Naive B cell (primary cell): ENCODE measurements around the gene OR4C11. TPM values are rescaled to one million over a fixed set of nuclear protein-coding genes. Genes with fewer than 3 reads are reported as not detected.

Source experiments
- ATAC-seq, 2 donors: fragments of 150-1000 bp; cut with Tn5 transposase; 2 replicates each; pipeline ENCODE4 v1.10.0; 2021; ENCODE audit warnings: low read depth in 2 of 2, mild to moderate bottlenecking in 2 of 2, moderate library complexity in 2 of 2
- DNase-seq: peaks from one replicate; pipeline ENCODE4 v3.0.0; 2022
- H3K27ac Mint-ChIP-seq, 6 donors: one replicate each; pipeline ENCODE4 v1.8.0; 2020 to 2022; ENCODE audit warnings: mild to moderate bottlenecking in 6 of 6, mixed read lengths in 6 of 6, moderate library complexity in 5 of 6, inconsistent platforms in 2 of 6
- H3K27me3 Mint-ChIP-seq, 3 donors: one replicate each; pipeline ENCODE4 v1.8.0; 2021 to 2022; ENCODE audit warnings: mixed read lengths in 3 of 3, mild to moderate bottlenecking in 1 of 3
- H3K36me3 Mint-ChIP-seq, 2 donors: one replicate each; pipeline ENCODE4 v1.8.0; 2020 to 2022; ENCODE audit warnings: mixed read lengths in 2 of 2, inconsistent platforms in 1 of 2, mild to moderate bottlenecking in 1 of 2
- H3K4me1 Mint-ChIP-seq, 3 donors: one replicate each; pipeline ENCODE4 v1.8.0; 2020 to 2022; ENCODE audit warnings: mixed read lengths in 3 of 3, inconsistent platforms in 1 of 3, mild to moderate bottlenecking in 1 of 3, moderate library complexity in 1 of 3
- H3K4me3 Mint-ChIP-seq, 8 donors: one replicate each; pipeline ENCODE4 v1.8.0; 2020 to 2022; ENCODE audit warnings: mild to moderate bottlenecking in 8 of 8, mixed read lengths in 8 of 8, moderate library complexity in 8 of 8, inconsistent platforms in 2 of 8
- H3K9me3 Mint-ChIP-seq, 7 donors: one replicate each; pipeline ENCODE4 v1.8.0; 2020 to 2022; ENCODE audit warnings: mixed read lengths in 7 of 7, mild to moderate bottlenecking in 5 of 7, inconsistent platforms in 2 of 7, moderate library complexity in 1 of 7
- polyA plus RNA-seq, 6 donors: library from polyadenylated mRNA; unstranded; fragments of 300-500 nt; fragmentation: Illumina TruSeq; gene quantifications; one replicate each; pipeline ENCODE4 v1.2.3, GENCODE V29; 2021; ENCODE audit warnings: low read depth in 6 of 6

Gene OR4C11, protein sequence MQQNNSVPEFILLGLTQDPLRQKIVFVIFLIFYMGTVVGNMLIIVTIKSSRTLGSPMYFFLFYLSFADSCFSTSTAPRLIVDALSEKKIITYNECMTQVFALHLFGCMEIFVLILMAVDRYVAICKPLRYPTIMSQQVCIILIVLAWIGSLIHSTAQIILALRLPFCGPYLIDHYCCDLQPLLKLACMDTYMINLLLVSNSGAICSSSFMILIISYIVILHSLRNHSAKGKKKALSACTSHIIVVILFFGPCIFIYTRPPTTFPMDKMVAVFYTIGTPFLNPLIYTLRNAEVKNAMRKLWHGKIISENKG
- not detected for polyA plus RNA-seq

DNA sequence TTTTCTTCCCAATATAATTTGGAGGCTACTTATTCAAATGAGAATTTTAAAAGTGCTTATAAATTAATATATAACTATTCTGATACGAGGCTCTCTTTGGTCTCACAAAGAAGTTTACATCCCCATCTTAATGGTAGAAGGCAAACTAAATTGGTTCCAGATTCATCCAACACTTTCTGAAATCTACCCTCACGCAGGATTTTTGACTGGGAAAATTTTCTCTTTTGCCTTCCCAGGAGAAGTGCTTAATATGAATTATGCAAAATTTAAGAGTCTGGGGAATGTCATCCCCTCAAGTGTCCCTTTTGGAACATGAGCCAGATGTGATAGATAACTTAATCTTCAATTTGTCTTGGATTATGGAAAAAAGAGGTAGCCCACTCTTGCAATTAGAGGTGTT, at the start of gene OR4C11:
Gene OR4C11 (minus strand): TSS at position 101 of the 400 bp plus-strand sequence. CDS start 3,272 bp downstream, outside the sequence.
- H3K36me3 Mint-ChIP-seq: no peaks in the 10 kb centered on the region
- no peak within 1 kb of the TSS for H3K27ac Mint-ChIP-seq
- no peaks in the 10 kb centered on the region for H3K27me3 Mint-ChIP-seq
- DNase-seq (no peak), ATAC-seq (no peak)
- H3K4me3 Mint-ChIP-seq: no peak within 1 kb of the TSS
- H3K9me3 Mint-ChIP-seq: peaks cover 1 to 11% (median 3%) of the 10 kb centered on the region in 7 donors
- H3K4me1 Mint-ChIP-seq: no peaks in the 10 kb centered on the region

DNA sequence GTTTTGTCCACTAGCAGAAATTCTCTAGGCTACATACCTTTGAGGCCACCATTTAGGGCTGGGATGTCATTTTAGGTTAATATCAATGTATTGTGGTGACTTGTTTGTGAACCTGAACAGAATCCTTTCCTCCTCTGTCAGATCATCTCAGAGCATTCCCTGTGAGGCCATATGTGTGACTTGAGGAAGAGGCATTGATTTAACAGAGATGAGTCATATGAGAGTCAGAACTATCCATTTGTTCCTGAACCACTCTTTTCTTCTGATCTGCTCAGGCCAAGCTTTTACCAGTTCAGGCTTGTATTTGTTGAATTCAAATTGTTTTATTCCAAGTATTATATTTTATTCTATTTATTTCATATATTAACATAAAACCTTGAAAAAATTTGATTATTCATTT, 47.7 kb upstream of the OR4C11 start:
- Mint-ChIP-seq H3K27me3 (no peaks in the 10 kb centered on the region), H3K27ac (no peak overlapping the region), H3K9me3 (peaks cover 0 to 24% (median 5%) of the 10 kb centered on the region in 7 donors), H3K4me1 (no peaks in the 10 kb centered on the region), H3K4me3 (no peak overlapping the region), H3K36me3 (no peaks in the 10 kb centered on the region)
- ATAC-seq (no peak), DNase-seq (no peak)

DNA sequence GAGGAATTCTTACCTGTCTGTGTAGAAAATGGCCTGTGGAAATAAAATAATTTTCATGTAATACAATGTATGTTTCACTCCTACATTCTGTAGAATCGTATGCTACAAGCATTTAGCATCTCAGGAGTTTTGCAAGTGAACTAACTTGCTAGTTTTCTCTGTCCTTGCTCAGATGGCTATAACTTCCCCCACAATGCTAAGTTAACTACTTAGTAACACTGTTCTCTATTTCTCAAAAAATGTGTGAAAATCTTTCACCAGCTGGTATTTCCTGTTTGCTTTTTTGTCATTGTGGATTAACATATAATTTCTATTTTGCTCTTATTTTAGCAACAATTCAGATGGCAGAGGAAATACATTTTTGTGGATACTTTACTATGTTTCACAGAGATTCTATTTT, 45.1 kb upstream of the OR4C11 start:
- Mint-ChIP-seq H3K27me3 (no peaks in the 10 kb centered on the region), H3K27ac (no peak overlapping the region), H3K36me3 (no peaks in the 10 kb centered on the region), H3K9me3 (peaks cover 0 to 29% (median 4%) of the 10 kb centered on the region in 7 donors), H3K4me1 (no peaks in the 10 kb centered on the region), H3K4me3 (no peak overlapping the region)
- DNase-seq: no peak
- ATAC-seq: no peak

DNA sequence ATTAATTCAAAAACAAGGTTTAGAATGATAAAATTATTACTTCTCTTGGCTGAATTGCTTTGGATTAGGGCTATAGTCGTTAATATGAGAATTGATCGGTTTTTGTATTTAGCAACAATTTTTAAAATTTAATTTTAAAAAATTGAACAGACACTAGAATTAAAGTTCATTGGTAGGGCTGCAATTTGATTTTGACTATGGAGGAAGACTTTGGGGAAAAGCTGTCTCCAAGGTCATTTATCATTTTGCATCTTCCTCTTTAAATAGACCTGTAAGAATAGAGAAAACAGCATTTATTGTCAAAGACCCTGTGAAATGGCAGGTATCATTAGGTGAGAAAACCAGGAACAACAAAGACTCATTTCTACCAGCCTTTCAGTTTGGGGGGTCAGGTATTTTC, 40.6 kb upstream of the OR4C11 start, which contains the start of gene OR4S2:
Gene OR4S2 (plus strand): TSS at position 301 of the 400 bp plus-strand sequence. CDS start 2,577 bp downstream, outside the sequence.
- Mint-ChIP-seq H3K27ac (no peak within 1 kb of the TSS), H3K4me1 (no peaks in the 10 kb centered on the region), H3K9me3 (peaks cover 0 to 40% (median 2%) of the 10 kb centered on the region in 7 donors), H3K36me3 (no peaks in the 10 kb centered on the region), H3K4me3 (no peak within 1 kb of the TSS), H3K27me3 (no peaks in the 10 kb centered on the region)
- no peak for DNase-seq
- ATAC-seq: no peak

DNA sequence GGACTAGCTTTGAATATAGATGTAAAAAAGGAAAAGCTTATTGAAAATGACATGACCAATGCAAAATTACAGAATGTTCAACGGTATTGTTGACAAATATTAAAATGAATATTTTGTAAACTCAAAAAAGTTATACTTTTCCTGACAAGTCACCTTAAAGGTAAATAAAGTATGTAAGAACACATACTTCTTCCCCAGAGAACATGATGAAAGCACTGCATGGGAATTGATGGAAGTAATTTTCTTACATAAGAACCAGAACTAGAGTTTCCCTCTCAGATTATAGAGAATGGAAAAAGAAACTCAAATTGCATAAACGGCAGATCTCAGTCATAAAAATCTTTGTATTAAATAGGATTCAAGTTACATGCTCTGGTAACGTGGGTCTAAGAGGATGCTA, 27.4 kb upstream of the OR4C11 start, which contains the start of gene OR4P4:
Gene OR4P4 (plus strand): TSS at position 301 of the 400 bp plus-strand sequence.
- no peaks in the 10 kb centered on the region for H3K27me3 Mint-ChIP-seq
- H3K36me3 Mint-ChIP-seq: no peaks in the 10 kb centered on the region
- no peak within 1 kb of the TSS for H3K4me3 Mint-ChIP-seq
- no peak within 1 kb of the TSS for H3K27ac Mint-ChIP-seq
- H3K4me1 Mint-ChIP-seq: no peaks in the 10 kb centered on the region
- DNase-seq (no peak), ATAC-seq (no peak)
- H3K9me3 Mint-ChIP-seq: peaks cover 0 to 13% (median 4%) of the 10 kb centered on the region in 7 donors

DNA sequence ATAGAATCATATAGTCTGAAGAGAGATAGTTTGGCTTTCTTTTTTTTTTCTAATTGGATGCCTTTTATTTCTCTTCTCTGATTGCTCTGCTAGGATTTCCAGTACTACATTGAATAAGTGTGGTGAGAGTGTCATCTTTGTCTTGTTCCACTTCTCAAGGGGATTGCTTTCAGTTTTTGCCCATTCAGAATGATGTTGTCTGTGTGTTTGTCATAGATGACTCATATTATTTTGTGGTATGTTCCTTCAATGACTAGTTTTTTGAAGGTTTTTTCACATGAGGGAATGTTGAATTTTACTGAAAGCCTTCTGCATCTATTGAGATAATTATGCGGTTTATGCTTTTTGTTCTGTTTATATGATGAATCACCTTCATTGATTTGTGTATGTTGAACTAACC, 17.1 kb upstream of the OR4C11 start:
- ATAC-seq (no peak), DNase-seq (no peak)
- Mint-ChIP-seq H3K4me3 (no peak overlapping the region), H3K9me3 (peaks cover 3 to 52% (median 13%) of the 10 kb centered on the region in 7 donors), H3K27ac (no peak overlapping the region), H3K36me3 (no peaks in the 10 kb centered on the region), H3K27me3 (no peaks in the 10 kb centered on the region), H3K4me1 (no peaks in the 10 kb centered on the region)

DNA sequence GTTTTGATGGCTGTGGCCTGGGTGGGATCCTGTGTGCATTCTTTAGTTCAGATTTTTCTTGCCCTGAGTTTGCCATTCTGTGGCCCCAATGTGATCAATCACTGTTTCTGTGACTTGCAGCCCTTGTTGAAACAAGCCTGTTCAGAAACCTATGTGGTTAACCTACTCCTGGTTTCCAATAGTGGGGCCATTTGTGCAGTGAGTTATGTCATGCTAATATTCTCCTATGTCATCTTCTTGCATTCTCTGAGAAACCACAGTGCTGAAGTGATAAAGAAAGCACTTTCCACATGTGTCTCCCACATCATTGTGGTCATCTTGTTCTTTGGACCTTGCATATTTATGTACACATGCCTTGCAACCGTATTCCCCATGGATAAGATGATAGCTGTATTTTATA, 34.9 kb downstream of the OR4C11 start:
- Mint-ChIP-seq H3K27ac (no peak overlapping the region), H3K4me1 (no peaks in the 10 kb centered on the region), H3K9me3 (peaks cover 6 to 26% (median 16%) of the 10 kb centered on the region in 7 donors), H3K4me3 (no peak overlapping the region), H3K36me3 (no peaks in the 10 kb centered on the region), H3K27me3 (no peaks in the 10 kb centered on the region)
- no peak for ATAC-seq
- DNase-seq: no peak

DNA sequence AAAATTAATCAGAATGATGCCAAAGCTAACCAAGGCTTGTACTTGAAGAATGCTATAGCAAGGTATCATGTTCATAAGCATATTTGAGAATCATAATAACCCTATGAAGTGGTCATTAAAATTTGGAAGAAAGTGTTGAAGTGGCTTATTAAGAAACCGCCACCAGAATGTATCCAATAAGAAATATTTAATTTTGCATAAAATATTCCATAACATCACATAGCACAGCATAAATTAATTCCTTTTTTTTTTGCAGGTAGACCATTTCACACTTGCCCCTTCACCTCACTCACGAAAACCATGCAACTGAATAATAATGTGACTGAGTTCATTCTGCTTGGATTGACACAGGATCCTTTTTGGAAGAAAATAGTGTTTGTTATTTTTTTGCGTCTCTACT, 35.6 kb downstream of the OR4C11 start, which contains the start of gene OR4C16:
Gene OR4C16 (plus strand): TSS at position 301 of the 400 bp plus-strand sequence. CDS start 0 bp downstream, at position 301.
- Mint-ChIP-seq H3K27ac (no peak within 1 kb of the TSS), H3K4me1 (no peaks in the 10 kb centered on the region), H3K27me3 (no peaks in the 10 kb centered on the region), H3K36me3 (no peaks in the 10 kb centered on the region), H3K4me3 (no peak within 1 kb of the TSS), H3K9me3 (peaks cover 3 to 26% (median 16%) of the 10 kb centered on the region in 7 donors)
- ATAC-seq (no peak), DNase-seq (no peak)

DNA sequence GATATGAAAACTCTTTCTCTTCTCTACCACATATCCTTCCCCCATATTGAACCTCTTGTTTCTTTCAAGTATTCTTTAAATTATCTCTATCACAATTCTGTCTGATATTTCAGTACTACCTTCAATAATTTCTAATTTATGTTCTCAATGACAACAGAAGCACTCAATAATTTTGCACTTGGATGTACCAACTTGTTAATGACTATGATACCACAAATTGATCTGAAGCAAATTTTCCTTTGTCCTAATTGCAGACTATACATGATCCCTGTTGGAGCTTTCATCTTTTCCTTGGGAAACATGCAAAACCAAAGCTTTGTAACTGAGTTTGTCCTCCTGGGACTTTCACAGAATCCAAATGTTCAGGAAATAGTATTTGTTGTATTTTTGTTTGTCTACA, 53.3 kb downstream of the OR4C11 start, which contains the start of gene OR4C15:
Gene OR4C15 (plus strand): TSS at position 301 of the 400 bp plus-strand sequence. CDS start 0 bp downstream, at position 301.
- no peak for ATAC-seq
- no peaks in the 10 kb centered on the region for H3K27me3 Mint-ChIP-seq
- H3K9me3 Mint-ChIP-seq: peaks cover 2 to 18% (median 13%) of the 10 kb centered on the region in 7 donors
- no peaks in the 10 kb centered on the region for H3K36me3 Mint-ChIP-seq
- no peak within 1 kb of the TSS for H3K27ac Mint-ChIP-seq
- DNase-seq: no peak
- no peak within 1 kb of the TSS for H3K4me3 Mint-ChIP-seq
- no peaks in the 10 kb centered on the region for H3K4me1 Mint-ChIP-seq

Other genes starting within 250 kb of the OR4C11 start
- not detected for gene OR4A15, start 239.7 kb downstream of the OR4C11 start, polyA plus RNA-seq
- gene OR4C15, start 53.2 kb downstream of the OR4C11 start, polyA plus RNA-seq: not detected
- not detected for gene OR4C16, start 35.5 kb downstream of the OR4C11 start, polyA plus RNA-seq
- gene OR4P4, start 27.5 kb upstream of the OR4C11 start, polyA plus RNA-seq: not detected
- not detected for gene OR4S2, start 40.7 kb upstream of the OR4C11 start, polyA plus RNA-seq
- gene OR4C6, start 54.6 kb upstream of the OR4C11 start, polyA plus RNA-seq: not detected
- gene OR5D13, start 165.8 kb upstream of the OR4C11 start, polyA plus RNA-seq: not detected
- not detected for gene OR5D14, start 187.9 kb upstream of the OR4C11 start, polyA plus RNA-seq
- not detected for gene OR5L1, start 203.7 kb upstream of the OR4C11 start, polyA plus RNA-seq
- gene OR5D18, start 212.0 kb upstream of the OR4C11 start, polyA plus RNA-seq: not detected
- gene OR5L2, start 219.6 kb upstream of the OR4C11 start, polyA plus RNA-seq: not detected
- not detected for gene OR5D16, start 231.1 kb upstream of the OR4C11 start, polyA plus RNA-seq